Activated B cell treated with CpG ODN at 0.5 μM for 24 hours (primary cell): ENCODE results near the gene BANF1. TPM values are rescaled to one million over a fixed set of nuclear protein-coding genes. Genes with fewer than 3 reads are reported as not detected.
A peak's percentile ranks its signal among the peaks of the same experiment; 100 is the strongest.

Source experiments
- ATAC-seq: fragments of 200-7000 bp; cut with Tn5 transposase; one replicate; pipeline ENCODE4 v1.10.0; 2021; ENCODE audit warnings: low read depth, mild to moderate bottlenecking, moderate library complexity
- CTCF ChIA-PET: fragments of 350-600 bp; sonication (Branson Sonifier 250); formaldehyde crosslinking; loops from one replicate; lab custom pipeline; 2021; ENCODE audit warnings: antibody characterized with exemption; lab: Charles Lee
- POLR2A ChIA-PET: fragments of 350-600 bp; sonication (Branson Sonifier 250); formaldehyde crosslinking; loops from one replicate; lab custom pipeline; 2021; ENCODE audit warnings: antibody characterized with exemption; lab: Charles Lee
- DNase-seq: peaks from one replicate; pipeline ENCODE4 v3.0.0; 2022
- H3K27ac Mint-ChIP-seq: one replicate; pipeline ENCODE4 v1.8.0; 2020; ENCODE audit warnings: mixed read lengths
- H3K27me3 Mint-ChIP-seq: one replicate; pipeline ENCODE4 v1.8.0; 2021; ENCODE audit warnings: mixed read lengths
- H3K36me3 Mint-ChIP-seq: one replicate; pipeline ENCODE4 v1.8.0; 2021; ENCODE audit warnings: low read depth, mixed read lengths
- H3K4me1 Mint-ChIP-seq: one replicate; pipeline ENCODE4 v1.8.0; 2021; ENCODE audit warnings: mixed read lengths
- H3K4me3 Mint-ChIP-seq: one replicate; pipeline ENCODE4 v1.8.0; 2020; ENCODE audit warnings: mild to moderate bottlenecking, mixed read lengths
- H3K9me3 Mint-ChIP-seq: one replicate; pipeline ENCODE4 v1.8.0; 2020; ENCODE audit warnings: mixed read lengths
- intact Hi-C: fragments of 100-400 bp; cut with micrococcal nuclease; formaldehyde crosslinking; loops from one replicate; pipeline ENCODE4 v1.15.1; 2024
- total RNA-seq: library from RNA; stranded (reverse); gene quantifications from 2 replicates; pipeline ENCODE4 v1.2.3, GENCODE V29; 2022
- TF ChIP-seq, protein P1 (sequence below): fragments of 200-600 bp; IDR thresholded peaks from one replicate; pipeline ENCODE4 v1.8.0; 2022; ENCODE audit warnings: antibody characterized with exemption, mild to moderate bottlenecking

Gene BANF1
- total RNA-seq, 1 donor from 2014 or later = 228 TPM

GRCh38 chr11:66003291-66003690 lies 988 bp downstream of the BANF1 start:
- POLR2A ChIA-PET = interaction anchor here (1.2 to 1.9 kb wide), 9 partner anchors 10 to 340 kb away, joined by 3 to 28 read pairs (median 8); partner anchors contain the start of genes CCDC85B, CFL1, FIBP and MUS81
- H3K27me3 Mint-ChIP-seq = no peaks in the 10 kb centered on the region

DNA sequence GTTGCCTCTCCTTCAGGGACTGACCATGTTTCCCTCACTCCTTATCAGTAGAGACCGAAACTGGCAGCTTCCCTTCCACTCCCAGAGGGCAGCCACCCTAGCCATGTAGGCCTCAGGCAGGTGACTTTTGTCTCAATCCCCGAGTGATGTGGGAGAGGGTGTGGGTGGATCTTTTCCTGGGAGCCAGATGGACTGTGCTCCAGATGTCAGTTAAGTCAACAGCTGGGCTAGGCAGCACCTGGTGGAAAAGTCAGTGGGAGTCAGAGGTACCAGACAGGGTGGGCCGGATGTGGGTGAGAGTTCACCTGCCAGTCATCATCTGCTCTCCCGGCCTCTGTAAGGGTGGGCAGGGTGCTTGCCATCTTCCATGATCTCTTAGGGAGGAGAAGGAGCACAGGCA lies 1.9 kb downstream of the BANF1 start:
- ATAC-seq (no peak), DNase-seq (no peak)
- POLR2A ChIA-PET = no interaction called here
- H3K27me3 Mint-ChIP-seq = no peaks in the 10 kb centered on the region
- no peaks in the 10 kb centered on the region for H3K9me3 Mint-ChIP-seq
- CTCF ChIA-PET = interaction anchor here (1.5 kb wide), 1 partner anchor 41 kb away, joined by 5 read pairs; no protein-coding TSS in a partner anchor
- TF ChIP-seq, protein P1, sequence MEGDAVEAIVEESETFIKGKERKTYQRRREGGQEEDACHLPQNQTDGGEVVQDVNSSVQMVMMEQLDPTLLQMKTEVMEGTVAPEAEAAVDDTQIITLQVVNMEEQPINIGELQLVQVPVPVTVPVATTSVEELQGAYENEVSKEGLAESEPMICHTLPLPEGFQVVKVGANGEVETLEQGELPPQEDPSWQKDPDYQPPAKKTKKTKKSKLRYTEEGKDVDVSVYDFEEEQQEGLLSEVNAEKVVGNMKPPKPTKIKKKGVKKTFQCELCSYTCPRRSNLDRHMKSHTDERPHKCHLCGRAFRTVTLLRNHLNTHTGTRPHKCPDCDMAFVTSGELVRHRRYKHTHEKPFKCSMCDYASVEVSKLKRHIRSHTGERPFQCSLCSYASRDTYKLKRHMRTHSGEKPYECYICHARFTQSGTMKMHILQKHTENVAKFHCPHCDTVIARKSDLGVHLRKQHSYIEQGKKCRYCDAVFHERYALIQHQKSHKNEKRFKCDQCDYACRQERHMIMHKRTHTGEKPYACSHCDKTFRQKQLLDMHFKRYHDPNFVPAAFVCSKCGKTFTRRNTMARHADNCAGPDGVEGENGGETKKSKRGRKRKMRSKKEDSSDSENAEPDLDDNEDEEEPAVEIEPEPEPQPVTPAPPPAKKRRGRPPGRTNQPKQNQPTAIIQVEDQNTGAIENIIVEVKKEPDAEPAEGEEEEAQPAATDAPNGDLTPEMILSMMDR = no peak
- H3K4me3 Mint-ChIP-seq = peak overlapping the region; percentile 15
- peaks cover 34% of the 10 kb centered on the region for H3K4me1 Mint-ChIP-seq
- peaks cover 58% of the 10 kb centered on the region for H3K36me3 Mint-ChIP-seq
- H3K27ac Mint-ChIP-seq = no peak overlapping the region
- intact Hi-C loops = loop anchor here (5.0 kb wide), 1 partner anchor 342 kb away; the partner anchor contains the start of gene RELA

More at GRCh38 chr11:66003291-66003690, 988 bp downstream of the BANF1 start:
- DNase-seq (no peak), ATAC-seq (no peak)
- peaks cover 67% of the 10 kb centered on the region for H3K36me3 Mint-ChIP-seq
- peak overlapping the region; percentile 100 for H3K4me3 Mint-ChIP-seq
- TF ChIP-seq, protein P1 = no peak
- CTCF ChIA-PET = interaction anchor here (0.6 to 1.2 kb wide), 3 partner anchors 53 to 292 kb away, joined by 3 read pairs; partner anchors contain the start of gene KAT5
- H3K9me3 Mint-ChIP-seq = no peaks in the 10 kb centered on the region
- intact Hi-C loops = loop anchor here (2.0 to 5.0 kb wide), 2 partner anchors 20 to 341 kb away; partner anchors contain the start of gene RELA
- peak overlapping the region; percentile 80 for H3K27ac Mint-ChIP-seq
- H3K4me1 Mint-ChIP-seq = peaks cover 36% of the 10 kb centered on the region

DNA sequence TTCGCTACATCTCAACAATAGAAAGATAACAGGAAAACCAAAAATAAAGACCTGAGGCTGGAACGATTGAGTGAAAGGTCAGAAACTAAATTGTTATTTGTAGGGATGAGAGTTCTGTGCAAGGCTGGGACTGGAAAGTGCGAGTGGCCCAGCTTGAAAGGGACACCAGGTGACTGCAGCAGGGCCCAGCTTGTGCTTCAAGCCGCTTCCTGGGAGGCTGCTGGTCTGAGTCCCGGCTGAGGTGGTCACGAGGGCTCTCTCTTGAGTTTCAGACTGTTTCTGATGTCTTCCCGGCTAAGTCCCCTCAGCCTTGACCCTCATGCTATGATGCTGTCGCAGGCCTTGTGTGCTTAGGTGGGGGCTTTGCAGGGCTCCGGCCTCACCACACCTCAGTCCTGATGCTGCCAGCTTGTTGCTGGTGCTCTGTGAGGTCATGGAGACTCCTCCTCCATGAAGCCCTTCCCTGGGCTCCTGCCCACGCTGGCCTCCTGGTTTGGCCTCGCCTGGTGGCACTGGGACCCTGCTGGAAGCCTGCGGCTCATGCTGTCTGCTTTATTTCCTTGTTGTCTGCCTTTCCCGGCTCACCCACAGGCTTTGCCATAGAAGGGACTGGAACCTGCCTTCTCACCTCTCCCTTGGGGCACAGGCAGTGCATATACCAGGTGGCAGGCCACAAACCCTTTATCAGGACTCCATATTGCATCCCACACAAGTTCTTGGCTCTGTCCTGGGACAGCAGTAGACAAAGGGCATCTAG lies 4.0 kb downstream of the BANF1 start:
- TF ChIP-seq, protein P1 = no peak
- intact Hi-C loops = no loop called here
- ATAC-seq = no peak
- Mint-ChIP-seq H3K4me1 (peaks cover 21% of the 10 kb centered on the region), H3K36me3 (peaks cover 44% of the 10 kb centered on the region), H3K27ac (no peak overlapping the region), H3K9me3 (no peaks in the 10 kb centered on the region), H3K27me3 (peaks cover 5% of the 10 kb centered on the region), H3K4me3 (no peak overlapping the region)
- ChIA-PET POLR2A (interaction anchor here (0.5 to 0.6 kb wide), 2 partner anchors 16 to 165 kb away, joined by 3 read pairs; no protein-coding TSS in a partner anchor), CTCF (no interaction called here)
- no peak for DNase-seq

- Mint-ChIP-seq H3K4me1 (peaks cover 16% of the 10 kb centered on the region), H3K27me3 (peaks cover 8% of the 10 kb centered on the region), H3K4me3 (no peak overlapping the region), H3K27ac (no peak overlapping the region), H3K9me3 (no peaks in the 10 kb centered on the region), H3K36me3 (peaks cover 40% of the 10 kb centered on the region)
- intact Hi-C loops = loop anchor here (1.0 kb wide), 1 partner anchor 15 kb away; no protein-coding TSS in a partner anchor
- POLR2A ChIA-PET = no interaction called here
- TF ChIP-seq, protein P1 = no peak
- DNase-seq = no peak
- CTCF ChIA-PET = interaction anchor here (3.4 kb wide), 1 partner anchor 16 kb away, joined by 13 read pairs; no protein-coding TSS in a partner anchor
- ATAC-seq = no peak
Measured at GRCh38 chr11:66006891-66007176, 4.5 kb downstream of the BANF1 start.

- TF ChIP-seq, protein P1 = no peak
- DNase-seq (no peak), ATAC-seq (no peak)
- Mint-ChIP-seq H3K4me3 (no peak overlapping the region), H3K4me1 (peaks cover 12% of the 10 kb centered on the region), H3K9me3 (no peaks in the 10 kb centered on the region), H3K36me3 (peaks cover 36% of the 10 kb centered on the region), H3K27me3 (peaks cover 8% of the 10 kb centered on the region), H3K27ac (no peak overlapping the region)
- ChIA-PET CTCF (interaction anchor here (3.4 kb wide), 1 partner anchor 16 kb away, joined by 13 read pairs; no protein-coding TSS in a partner anchor), POLR2A (interaction anchor here (0.5 kb wide), 1 partner anchor 69 kb away, joined by 3 read pairs; no protein-coding TSS in a partner anchor)
- intact Hi-C loops = loop anchor here (1.0 kb wide), 1 partner anchor 15 kb away; no protein-coding TSS in a partner anchor
Measured at GRCh38 chr11:66007201-66007634, 4.9 kb downstream of the BANF1 start.
